SK-N-MC (cell line): Measurements from ENCODE around the gene SYT8.

ENCODE experiments used
- EZH2 ChIP-seq: fragments of 200-600 bp; sonication (generic); IDR thresholded peaks from one replicate; pipeline ENCODE4 v1.6.1; 2017; ENCODE audit warnings: antibody characterized with exemption
- POLR2AphosphoS5 ChIP-seq: IDR thresholded peaks from 2 replicates; pipeline ENCODE4 v1.6.1; 2012; ENCODE audit warnings: mild to moderate bottlenecking, low read depth, low read length, borderline replicate concordance

- TF ChIP-seq POLR2AphosphoS5 (no peak), EZH2 (no peak)
Observed at GRCh38 chr11:1853376-1854131, 18.8 kb downstream of the SYT8 start.
